ENCODE data around the gene HMGB4.

The HMGB4 gene

GRCh38 chr1:33863779-33864178, at the start of gene HMGB4:
TSS of gene HMGB4 (plus strand) at chr1:33864079. CDS start at chr1:33864192, 113 bp downstream.
- no peak for DNase-seq

GRCh38 chr1:33814166-33814565, 49.7 kb upstream of the HMGB4 start:
- no peak for DNase-seq

- DNase-seq: no peak
These were observed 48.8 kb upstream of the HMGB4 start for GRCh38 chr1:33815061-33815460.

- no peak for DNase-seq
These were observed 45.8 kb upstream of the HMGB4 start for GRCh38 chr1:33818071-33818470.

GRCh38 chr1:33819290-33819912, 44.5 kb upstream of the HMGB4 start:
- no peak for DNase-seq

GRCh38 chr1:33819913-33820311, 44.0 kb upstream of the HMGB4 start:
- no peak for DNase-seq

- DNase-seq: no peak
These were observed 43.1 kb upstream of the HMGB4 start for GRCh38 chr1:33820804-33821203.

- no peak for DNase-seq
These were observed 42.6 kb upstream of the HMGB4 start for GRCh38 chr1:33821291-33821690.

GRCh38 chr1:33822396-33822795, 41.5 kb upstream of the HMGB4 start:
- DNase-seq: no peak

GRCh38 chr1:33823401-33823800, 40.5 kb upstream of the HMGB4 start:
- DNase-seq: no peak

GRCh38 chr1:33823830-33824229, 40.0 kb upstream of the HMGB4 start:
- no peak for DNase-seq

- DNase-seq: no peak
These were observed 39.6 kb upstream of the HMGB4 start for GRCh38 chr1:33824321-33824720.

- DNase-seq: no peak
These were observed 38.9 kb upstream of the HMGB4 start for GRCh38 chr1:33824971-33825370.

GRCh38 chr1:33825506-33825905, 38.4 kb upstream of the HMGB4 start:
- no peak for DNase-seq

- no peak for DNase-seq
These were observed 37.6 kb upstream of the HMGB4 start for GRCh38 chr1:33826311-33826710.

- no peak for DNase-seq
These were observed 37.2 kb upstream of the HMGB4 start for GRCh38 chr1:33826711-33827110.

GRCh38 chr1:33828059-33828458, 35.8 kb upstream of the HMGB4 start:
- no peak for DNase-seq

- DNase-seq: no peak
These were observed 35.2 kb upstream of the HMGB4 start for GRCh38 chr1:33828654-33829053.

- DNase-seq: no peak
These were observed 27.0 kb upstream of the HMGB4 start for GRCh38 chr1:33836911-33837310.

- no peak for DNase-seq
These were observed 26.2 kb upstream of the HMGB4 start for GRCh38 chr1:33837635-33838034.

- DNase-seq: no peak
These were observed 22.4 kb upstream of the HMGB4 start for GRCh38 chr1:33841494-33841893.

- no peak for DNase-seq
These were observed 21.5 kb upstream of the HMGB4 start for GRCh38 chr1:33842348-33842747.

- no peak for DNase-seq
These were observed 19.7 kb upstream of the HMGB4 start for GRCh38 chr1:33844166-33844565.

GRCh38 chr1:33846861-33847260, 17.0 kb upstream of the HMGB4 start:
- no peak for DNase-seq

- DNase-seq: no peak
These were observed 15.5 kb upstream of the HMGB4 start for GRCh38 chr1:33848205-33848937.

Measured in RPMI8226 (cell line).